Pancreas (tissue), 10 donors: ENCODE data around the gene ALDH4A1. TPM values are rescaled to one million over a fixed set of nuclear protein-coding genes. Genes with fewer than 3 reads are reported as not detected.
"Not testable (repeated sequence)": the region's sequence is repeated elsewhere in the genome, so short reads cannot be mapped to it uniquely, and the experiment has no call there.

Source experiments
- ATAC-seq, 4 donors: fragments of 200-7000 bp; cut with Tn5 transposase; one replicate each; pipeline versions ENCODE4 v1.8.0 to v1.9.1; 2020; ENCODE audit warnings: mild to moderate bottlenecking in 4 of 4, moderate library complexity in 4 of 4
- DNase-seq, 6 donors: peaks; one replicate each; pipeline ENCODE4 v3.0.0-alpha.2; 2020
- FAIRE-seq: peaks from 2 replicates; lab custom pipeline; 2012; peaks lifted over from hg19 to GRCh38; lab: Jason Lieb, UNC
- H3K27ac ChIP-seq, 4 donors: fragments of 200-600 bp; sonication (generic); 1 replicate in 3 of 4; 2 replicates in 1 of 4; pipeline versions ENCODE4 v1.5.0 to v1.8.0; 2020
- H3K27me3 ChIP-seq, 4 donors: fragments of 200-600 bp; one replicate each; pipeline ENCODE4 v1.8.0; 2021
- H3K36me3 ChIP-seq, 3 donors: fragments of 200-600 bp; sonication (generic) in 1 of 3; one replicate each; pipeline versions ENCODE4 v1.5.0 to v1.8.0; 2020 to 2021
- H3K4me1 ChIP-seq, 3 donors: fragments of 200-600 bp; one replicate each; pipeline ENCODE4 v1.8.0; 2021
- H3K4me3 ChIP-seq, 4 donors: fragments of 200-600 bp; sonication (generic) in 2 of 4; one replicate each; pipeline versions ENCODE4 v1.5.0 to v1.8.0; 2020 to 2021
- H3K9me3 ChIP-seq, 4 donors: fragments of 200-600 bp; one replicate each; pipeline ENCODE4 v1.8.0; 2021
- WGBS, 2 donors: extraction: QIAGEN DNeasy Blood & Tissue Kit; methylation state at CpG; one replicate each; pipeline ENCODE4 v1.1.7; 2013; 5-methylcytosine and 5-hydroxymethylcytosine counted together
- intact Hi-C, 3 donors: fragments of 100-400 bp; cut with DNase I; formaldehyde crosslinking; loops; one replicate each; pipeline versions ENCODE4 v1.11.1 to v1.14.2; 2022
- polyA plus RNA-seq, 2 donors: library from polyadenylated mRNA; stranded (reverse); fragments of 200-250 nt; gene quantifications; one replicate each; pipeline ENCODE4 v1.2.3, GENCODE V29; 2013
- total RNA-seq, 6 donors: library from RNA; stranded (reverse); fragmentation: NEBNext Ultra II Directional in 4 of 6; extraction: Animal tissue kit (Norgen Biotek cat#: 25700) in 4 of 6; gene quantifications; one replicate each; pipeline versions ENCODE4 v1.2.1 to v1.2.4, GENCODE V29; 2021 to 2023
- TF ChIP-seq, protein P1 (sequence below), 4 donors: fragments of 200-600 bp; sonication (generic) in 3 of 4; IDR thresholded peaks; one replicate each; pipeline versions ENCODE4 v1.5.0 to v1.8.0; 2021; ENCODE audit warnings: antibody characterized with exemption in 4 of 4
- donor health status: healthy with polysubstance abuse.
- donor health status: DM: no; HTN: no; CAD: no; lungs with moderate emphysema.
- donor health status: DM: no; HTN: no; CAD: no.
- donor health status: control.
- donor health status: control.
- donor health status: Bipolar disorder and iron deficiency.
- donor health status: DM: yes; HTN: yes; CAD: no.
- donor health status: DM: no; HTN: no; CAD: no.
- donor health status: DM: no; HTN: no; CAD: no.
- donor health status: DM: yes; HTN: yes; CAD: no.

Gene ALDH4A1
- total and polyA plus RNA-seq, 8 donors: 1.4 to 7.6 (median 4.4) TPM

DNA sequence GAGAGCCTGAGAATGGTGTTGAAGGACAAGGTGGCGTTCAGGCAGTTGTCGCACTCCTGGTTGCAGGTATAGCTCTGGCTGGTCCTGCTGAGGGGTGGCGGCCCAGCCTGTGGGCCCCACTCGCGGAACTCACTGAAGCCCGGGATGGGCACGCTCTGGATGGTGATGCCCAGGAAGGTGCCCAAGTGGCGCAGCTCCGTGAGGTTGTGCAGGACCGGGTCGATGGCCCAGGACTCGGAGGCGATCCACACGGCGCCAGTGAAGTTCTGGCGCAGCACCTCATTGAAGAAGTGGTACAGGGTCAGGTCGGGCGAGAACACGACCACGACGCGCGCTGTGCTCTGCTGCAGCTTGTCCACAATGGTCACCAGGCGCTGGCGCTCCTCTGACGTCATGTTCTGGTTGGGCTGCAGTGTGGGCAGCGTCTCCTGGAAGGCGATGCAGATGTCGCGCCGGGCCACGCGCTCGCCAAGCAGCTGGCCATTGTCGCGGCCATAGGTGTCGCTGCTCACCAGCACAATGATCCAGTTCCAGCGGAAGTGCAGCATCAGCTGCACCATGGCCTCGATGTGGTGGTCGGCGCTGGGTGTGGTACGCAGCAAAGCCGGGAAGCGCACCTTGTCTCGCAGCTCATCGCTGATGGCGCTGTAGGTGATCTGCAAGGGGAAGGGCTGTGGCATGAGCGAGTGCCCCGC, 47.9 kb downstream of the ALDH4A1 start:
- no peak overlapping the region for H3K4me3 ChIP-seq
- H3K4me1 ChIP-seq: no peaks in the 10 kb centered on the region
- DNase-seq: no peak
- no peaks in the 10 kb centered on the region for H3K36me3 ChIP-seq
- TF ChIP-seq, protein P1, sequence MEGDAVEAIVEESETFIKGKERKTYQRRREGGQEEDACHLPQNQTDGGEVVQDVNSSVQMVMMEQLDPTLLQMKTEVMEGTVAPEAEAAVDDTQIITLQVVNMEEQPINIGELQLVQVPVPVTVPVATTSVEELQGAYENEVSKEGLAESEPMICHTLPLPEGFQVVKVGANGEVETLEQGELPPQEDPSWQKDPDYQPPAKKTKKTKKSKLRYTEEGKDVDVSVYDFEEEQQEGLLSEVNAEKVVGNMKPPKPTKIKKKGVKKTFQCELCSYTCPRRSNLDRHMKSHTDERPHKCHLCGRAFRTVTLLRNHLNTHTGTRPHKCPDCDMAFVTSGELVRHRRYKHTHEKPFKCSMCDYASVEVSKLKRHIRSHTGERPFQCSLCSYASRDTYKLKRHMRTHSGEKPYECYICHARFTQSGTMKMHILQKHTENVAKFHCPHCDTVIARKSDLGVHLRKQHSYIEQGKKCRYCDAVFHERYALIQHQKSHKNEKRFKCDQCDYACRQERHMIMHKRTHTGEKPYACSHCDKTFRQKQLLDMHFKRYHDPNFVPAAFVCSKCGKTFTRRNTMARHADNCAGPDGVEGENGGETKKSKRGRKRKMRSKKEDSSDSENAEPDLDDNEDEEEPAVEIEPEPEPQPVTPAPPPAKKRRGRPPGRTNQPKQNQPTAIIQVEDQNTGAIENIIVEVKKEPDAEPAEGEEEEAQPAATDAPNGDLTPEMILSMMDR (IDR thresholded peaks at IDR 0.05): no peak
- no peak for FAIRE-seq
- H3K27ac ChIP-seq: no peak overlapping the region
- no peak for ATAC-seq
- 70 to 83% methylated on average over 48 to 49 of the region's 49 CpGs for WGBS, 2 donors
- no peaks in the 10 kb centered on the region for H3K27me3 ChIP-seq
- intact Hi-C loops: no loop called here
- H3K9me3 ChIP-seq: no peaks in the 10 kb centered on the region

DNA sequence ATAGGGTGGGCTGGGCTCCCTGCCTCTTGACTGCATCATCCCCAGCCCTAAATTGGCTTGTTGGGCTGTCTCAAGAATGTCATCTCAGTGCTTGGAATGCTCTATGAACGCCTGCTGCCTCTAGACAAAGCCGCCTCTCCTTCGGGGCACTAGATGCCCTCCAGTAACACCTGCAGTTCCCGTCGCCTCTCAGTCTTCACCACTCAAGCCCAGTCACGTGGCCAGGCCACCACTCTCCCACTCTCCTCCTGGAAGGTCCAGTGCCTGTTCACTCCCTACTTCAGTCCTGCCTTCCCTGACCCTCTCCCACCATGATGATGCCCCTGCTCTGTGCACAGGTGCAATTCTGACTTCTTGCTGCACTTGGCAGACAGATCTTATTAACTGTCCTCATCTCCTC, 49.9 kb downstream of the ALDH4A1 start:
- TF ChIP-seq, protein P1 (IDR thresholded peaks at IDR 0.05): no peak
- no peaks in the 10 kb centered on the region for H3K36me3 ChIP-seq
- no peak overlapping the region for H3K27ac ChIP-seq
- no peak for ATAC-seq
- H3K27me3 ChIP-seq: no peaks in the 10 kb centered on the region
- WGBS, 2 donors: 38 to 41% methylated on average over 6 of the region's 6 CpGs
- peak in 1 of 6 donors; percentile 39 for DNase-seq
- no peaks in the 10 kb centered on the region for H3K9me3 ChIP-seq
- H3K4me1 ChIP-seq: no peaks in the 10 kb centered on the region
- intact Hi-C loops: no loop called here
- no peak overlapping the region for H3K4me3 ChIP-seq
- FAIRE-seq: no peak

DNA sequence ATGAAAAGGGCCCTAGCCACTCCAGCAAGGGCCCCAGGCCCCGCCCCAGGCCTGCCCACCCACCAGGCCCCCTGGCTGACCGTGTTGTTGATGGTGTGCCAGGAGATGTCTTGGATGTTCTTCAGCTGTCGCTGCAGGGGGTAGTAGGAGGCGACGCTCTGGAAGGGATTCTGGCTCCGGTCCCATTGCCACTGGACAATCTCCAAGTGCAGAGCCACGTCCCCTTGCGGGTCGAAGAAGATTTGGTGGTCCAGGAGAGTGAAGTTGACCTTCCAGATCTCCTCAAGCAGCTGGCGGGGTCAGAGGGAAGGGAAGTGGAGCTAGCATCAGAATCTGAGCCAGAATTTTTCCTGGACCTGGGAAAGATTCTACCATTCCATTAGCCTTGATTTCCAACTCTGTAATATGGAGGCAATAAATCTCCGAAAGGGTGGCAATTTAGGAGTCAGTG, 53.1 kb downstream of the ALDH4A1 start:
- TF ChIP-seq, protein P1 (IDR thresholded peaks at IDR 0.05): no peak
- DNase-seq: peak in 1 of 6 donors; percentile 24
- WGBS, 2 donors: 63 to 65% methylated on average over 11 of the region's 11 CpGs
- Histone ChIP-seq H3K4me1 (no peaks in the 10 kb centered on the region), H3K4me3 (no peak overlapping the region), H3K27ac (no peak overlapping the region), H3K36me3 (no peaks in the 10 kb centered on the region), H3K27me3 (no peaks in the 10 kb centered on the region), H3K9me3 (no peaks in the 10 kb centered on the region)
- no peak for ATAC-seq
- intact Hi-C loops: no loop called here
- FAIRE-seq: no peak

DNA sequence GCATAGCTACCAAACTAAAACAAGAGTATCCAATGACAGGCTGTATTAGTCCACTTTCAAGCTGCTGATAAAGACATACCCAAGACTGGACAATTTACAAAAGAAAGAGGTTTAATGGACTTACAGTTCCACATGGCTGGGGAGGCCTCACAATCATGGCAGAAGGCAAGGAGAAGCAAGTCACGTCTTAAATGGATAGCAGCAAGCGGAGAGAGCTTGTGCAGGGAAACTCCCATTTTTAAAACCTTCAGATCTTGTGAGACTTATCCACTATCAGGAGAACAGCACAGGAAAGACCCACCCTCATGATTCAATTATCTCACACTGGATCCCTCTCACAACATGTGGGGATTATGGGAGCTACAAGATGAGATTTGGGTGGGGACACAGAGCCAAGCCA, 54.6 kb downstream of the ALDH4A1 start:
- H3K27ac ChIP-seq, H3K4me1 ChIP-seq, H3K4me3 ChIP-seq, H3K9me3 ChIP-seq, H3K36me3 ChIP-seq, ATAC-seq, intact Hi-C loops, H3K27me3 ChIP-seq, FAIRE-seq, DNase-seq: not testable (repeated sequence)
- WGBS, 2 donors: 80 to 86% methylated on average over 2 of the region's 2 CpGs

DNA sequence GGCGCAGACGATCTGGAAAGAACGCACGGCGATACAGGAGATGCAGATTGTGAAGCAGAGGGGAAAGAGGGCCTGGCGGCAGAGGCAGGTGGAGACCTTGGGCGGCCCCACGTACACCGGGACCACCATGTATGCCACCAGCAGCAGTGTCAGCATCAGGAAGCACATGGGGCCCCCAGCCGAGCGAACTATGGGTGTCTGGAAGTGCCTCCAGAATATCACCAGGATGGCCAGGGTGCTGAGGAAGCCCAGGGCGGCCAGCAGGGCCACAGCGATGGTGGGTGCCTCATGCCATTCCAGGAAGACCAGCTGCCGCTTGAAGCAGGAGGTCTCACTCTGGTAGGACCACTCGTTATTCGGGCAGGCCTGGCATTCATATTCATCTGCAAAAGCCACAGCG, 62.2 kb downstream of the ALDH4A1 start:
- no peak for DNase-seq
- WGBS, 2 donors: 85 to 90% methylated on average over 17 of the region's 17 CpGs
- FAIRE-seq: no peak
- no peaks in the 10 kb centered on the region for H3K4me1 ChIP-seq
- no peak for ATAC-seq
- intact Hi-C loops: no loop called here
- no peaks in the 10 kb centered on the region for H3K27me3 ChIP-seq
- no peak overlapping the region for H3K27ac ChIP-seq
- no peak overlapping the region for H3K4me3 ChIP-seq
- H3K9me3 ChIP-seq: no peaks in the 10 kb centered on the region
- no peaks in the 10 kb centered on the region for H3K36me3 ChIP-seq
- TF ChIP-seq, protein P1 (IDR thresholded peaks at IDR 0.05): no peak
